IMR-90 (cell line): ENCODE results near the gene ABCB1. TPM values are rescaled to one million over a fixed set of nuclear protein-coding genes. Genes with fewer than 3 reads are reported as not detected.

Source experiments
- ATAC-seq: fragments of 200-7000 bp; cut with Tn5 transposase; 2 replicates; pipeline ENCODE4 v1.9.1; 2020; ENCODE audit warnings: low read depth, mild to moderate bottlenecking, moderate library complexity
- BruUV-seq: library from RNA; stranded (reverse); fragments of 400-500 nt; replicated peaks from 2 replicates; lab custom pipeline; 2021; lab: Mats Ljungman, UMichigan
- CTCF ChIA-PET: fragments of 300-600 bp; formaldehyde crosslinking; extraction: SDS; loops from one replicate; lab custom pipeline; 2021; ENCODE audit warnings: antibody characterized with exemption; lab: Yijun Ruan, JAX
- POLR2A ChIA-PET: fragments of 300-600 bp; sonication (Branson Sonifier 250); formaldehyde crosslinking; loops from one replicate; lab custom pipeline; 2022; ENCODE audit warnings: antibody characterized with exemption; ENCODE audit not compliant: unreplicated experiment; lab: Charles Lee
- DNase-seq: peaks from one replicate; pipeline ENCODE4 v3.0.0; 2013
- H2AFZ ChIP-seq: replicated peaks from 2 replicates; pipeline ENCODE3; 2013; ENCODE audit warnings: low read length, mild to moderate bottlenecking; ENCODE audit not compliant: poor library complexity
- H2AK5ac ChIP-seq: 2 replicates; pipeline ENCODE4 v1.6.1; 2013; ENCODE audit warnings: low read depth, low read length, inconsistent platforms
- H2AK9ac ChIP-seq: replicated peaks from 2 replicates; pipeline ENCODE3; 2013; ENCODE audit warnings: mild to moderate bottlenecking, low read depth, low read length, moderate library complexity; ENCODE audit not compliant: poor library complexity
- H2BK120ac ChIP-seq: 2 replicates; pipeline ENCODE4 v1.6.1; 2013; ENCODE audit warnings: low read depth, low read length, inconsistent platforms
- H2BK15ac ChIP-seq: 3 replicates; pipeline ENCODE4 v1.6.1; 2013; ENCODE audit warnings: low read depth, low read length, inconsistent platforms
- H2BK20ac ChIP-seq: 2 replicates; pipeline ENCODE4 v1.6.1; 2013; ENCODE audit warnings: low read depth, mild to moderate bottlenecking, inconsistent platforms, low read length, moderate library complexity
- H2BK5ac ChIP-seq: 2 replicates; pipeline ENCODE4 v1.6.1; 2013; ENCODE audit warnings: mild to moderate bottlenecking, low read depth, low read length, inconsistent platforms; ENCODE audit not compliant: poor library complexity, severe bottlenecking
- H3K14ac ChIP-seq: replicated peaks from 2 replicates; pipeline ENCODE4 v1.6.1; 2013; ENCODE audit warnings: low read depth, low read length, inconsistent platforms
- H3K18ac ChIP-seq: 2 replicates; pipeline ENCODE4 v1.6.1; 2013; ENCODE audit warnings: low read depth, low read length, control low read depth
- H3K23ac ChIP-seq: 2 replicates; pipeline ENCODE4 v1.6.1; 2013; ENCODE audit warnings: low read depth, low read length, inconsistent platforms
- H3K27ac ChIP-seq: 2 replicates; pipeline ENCODE4 v1.5.1; 2013; ENCODE audit warnings: mild to moderate bottlenecking, control low read depth, low read length; ENCODE audit not compliant: insufficient read depth
- H3K27me3 ChIP-seq: 2 replicates; pipeline ENCODE4 v1.6.1; 2013; ENCODE audit warnings: low read length; ENCODE audit not compliant: control insufficient read depth, insufficient read depth
- H3K36me3 ChIP-seq: 2 replicates; pipeline ENCODE4 v1.6.1; 2013; ENCODE audit warnings: low read length, mixed read lengths; ENCODE audit not compliant: control insufficient read depth, insufficient read depth
- H3K4ac ChIP-seq: 2 replicates; pipeline ENCODE4 v1.6.1; 2013; ENCODE audit warnings: low read depth, low read length, inconsistent platforms
- H3K4me1 ChIP-seq: 2 replicates; pipeline ENCODE4 v1.6.1; 2013; ENCODE audit warnings: low read length, mixed read lengths; ENCODE audit not compliant: control insufficient read depth, insufficient read depth
- H3K4me2 ChIP-seq: 2 replicates; pipeline ENCODE4 v1.6.1; 2013; ENCODE audit warnings: low read depth, mild to moderate bottlenecking, control low read depth, low read length, moderate library complexity
- H3K4me3 ChIP-seq: 2 replicates; pipeline ENCODE4 v1.5.1; 2013; ENCODE audit warnings: low read depth, mild to moderate bottlenecking, control low read depth, low read length, moderate library complexity; ENCODE audit not compliant: insufficient read depth
- H3K56ac ChIP-seq: 2 replicates; pipeline ENCODE4 v1.6.1; 2013; ENCODE audit warnings: low read length, inconsistent platforms; ENCODE audit not compliant: insufficient read depth; ENCODE audit errors: extremely low read depth
- H3K79me1 ChIP-seq, 2 experiments: 2 replicates each; pipeline ENCODE4 v1.6.1; 2013; ENCODE audit warnings: low read length in 2 of 2, inconsistent platforms in 1 of 2, low read depth in 1 of 2
- H3K9ac ChIP-seq: 2 replicates; pipeline ENCODE4 v1.6.1; 2013; ENCODE audit warnings: low read depth, low read length, control low read depth
- H3K9me1 ChIP-seq: 2 replicates; pipeline ENCODE4 v1.6.1; 2013; ENCODE audit warnings: low read length, inconsistent platforms; ENCODE audit not compliant: insufficient read depth
- H3K9me3 ChIP-seq: 2 replicates; pipeline ENCODE4 v1.6.1; 2013; ENCODE audit warnings: low read length; ENCODE audit not compliant: control insufficient read depth, insufficient read depth
- H4K20me1 ChIP-seq: 2 replicates; pipeline ENCODE4 v1.6.1; 2013; ENCODE audit warnings: low read length, inconsistent platforms; ENCODE audit not compliant: insufficient read depth
- H4K5ac ChIP-seq: 2 replicates; pipeline ENCODE4 v1.6.1; 2013; ENCODE audit warnings: mild to moderate bottlenecking, low read depth, low read length, control low read depth
- H4K8ac ChIP-seq, 2 experiments: 2 replicates each; pipeline ENCODE4 v1.6.1; 2013; ENCODE audit warnings: low read depth in 2 of 2, low read length in 2 of 2, control low read depth in 1 of 2, inconsistent platforms in 1 of 2
- H4K91ac ChIP-seq: 2 replicates; pipeline ENCODE4 v1.6.1; 2013; ENCODE audit warnings: low read depth, low read length, inconsistent platforms; ENCODE audit not compliant: insufficient read depth
- MAFK ChIP-seq: IDR thresholded peaks from 2 replicates; pipeline ENCODE4 v1.6.1; 2012; ENCODE audit warnings: low read depth, low read length, improper control_type of control experiment
- WGBS, 2 experiments: methylation state at CpG; one replicate each; pipeline versions ENCODE4 v1.1.5 to v1.1.7; 2013; ENCODE audit warnings: missing lambda C conversion rate in 2 of 2; ENCODE audit not compliant: insufficient read length in 1 of 2; ENCODE audit errors: extremely low coverage in 2 of 2; 5-methylcytosine and 5-hydroxymethylcytosine counted together
- dilution Hi-C: fragments of 300-500 bp; cut with HindIII; formaldehyde crosslinking; loops from one replicate; pipeline ENCODE4 v1.14.3; 2018; ENCODE audit warnings: low sequenced_read_pairs; ENCODE audit not compliant: unreplicated experiment
- in situ Hi-C: fragments of 300-500 bp; cut with MboI; formaldehyde crosslinking; loops from 3 replicates; pipeline ENCODE4 v1.14.3; 2019; ENCODE audit warnings: low sequenced_read_pairs, inconsistent platforms, mixed read lengths
- intact Hi-C: fragments of 100-400 bp; cut with micrococcal nuclease; formaldehyde crosslinking; loops from 2 replicates; pipeline ENCODE4 v1.10.0; 2022
- polyA plus RNA-seq, 3 experiments: library from polyadenylated mRNA; depleted of rRNA; stranded (reverse); fragments of >200 nt; gene quantifications; 2 replicates each; pipeline ENCODE4 v1.2.3, GENCODE V29; 2012; ENCODE audit warnings: low replicate concordance in 1 of 3
- total RNA-seq: library from RNA; depleted of rRNA; stranded (reverse); fragments of >200 nt; gene quantifications from 2 replicates; pipeline ENCODE4 v1.2.3, GENCODE V29; 2012

The ABCB1 gene
- total and polyA plus RNA-seq, 2 of the 4 experiments (the other 2 are of a cell fraction) = 0.80 to 0.90 TPM

DNA sequence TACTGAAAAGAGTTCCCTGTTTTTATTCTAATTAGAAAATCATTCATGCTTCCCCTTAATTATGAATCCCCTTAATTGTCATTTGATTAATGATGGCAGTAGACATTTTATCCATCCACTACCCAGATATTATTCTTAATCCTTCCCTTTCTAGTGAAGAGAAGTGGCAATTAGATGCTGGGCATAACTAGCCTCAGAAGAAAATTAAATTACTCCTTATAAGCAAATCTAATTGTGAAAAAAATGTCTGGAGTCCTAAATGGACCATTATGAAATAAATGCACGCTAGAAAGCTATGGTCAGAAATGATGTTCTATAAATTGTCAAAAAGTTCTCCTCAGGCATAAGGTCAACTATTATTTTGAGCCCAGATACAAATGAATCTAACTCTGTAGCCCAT, 4.5 kb downstream of the ABCB1 start:
- WGBS, 2 experiments = no CpG with 5 or more reads among the region's 1 CpG
- no peak for DNase-seq

More for the DNA sequence above, 4.5 kb downstream of the ABCB1 start:
- no peaks in the 10 kb centered on the region for H3K9me1 ChIP-seq
- dilution Hi-C loops = no loop called here
- no peak overlapping the region for H2BK120ac ChIP-seq
- H4K5ac ChIP-seq = no peak overlapping the region
- BruUV-seq = no TSS peak
- no peaks in the 10 kb centered on the region for H3K79me1 ChIP-seq
- H4K91ac ChIP-seq = no peak overlapping the region
- no peak overlapping the region for H3K18ac ChIP-seq
- no peak overlapping the region for H3K9ac ChIP-seq
- H4K8ac ChIP-seq = no peak overlapping the region
- no peaks in the 10 kb centered on the region for H4K20me1 ChIP-seq
- H2AFZ ChIP-seq = no peak overlapping the region
- in situ Hi-C loops = no loop called here
- no peak overlapping the region for H3K4me3 ChIP-seq
- POLR2A ChIA-PET = no interaction called here
- no peaks in the 10 kb centered on the region for H3K36me3 ChIP-seq
- H3K27me3 ChIP-seq = peaks cover 22% of the 10 kb centered on the region
- H3K9me3 ChIP-seq = no peaks in the 10 kb centered on the region
- CTCF ChIA-PET = no interaction called here
- no peak overlapping the region for H3K14ac ChIP-seq
- intact Hi-C loops = no loop called here
- H3K56ac ChIP-seq = no peak overlapping the region
- ATAC-seq = no peak
- no peak overlapping the region for H3K23ac ChIP-seq
- no peak overlapping the region for H3K4ac ChIP-seq
- H3K27ac ChIP-seq = no peak overlapping the region
- no peak overlapping the region for H2BK20ac ChIP-seq
- H2BK15ac ChIP-seq = no peak overlapping the region
- H3K4me2 ChIP-seq = no peak overlapping the region
- no peak for TF ChIP-seq MAFK
- H2BK5ac ChIP-seq = no peak overlapping the region
- no peak overlapping the region for H2AK5ac ChIP-seq
- H2AK9ac ChIP-seq = no peak overlapping the region
- H3K4me1 ChIP-seq = no peaks in the 10 kb centered on the region
